GM19397 (cell line): ENCODE measurements around the gene CD63.

Experiments
- ATAC-seq: cut with Tn5 transposase; IDR thresholded peaks from one replicate; pipeline ENCODE4 v1.9.1; 2021; ENCODE audit warnings: mild to moderate bottlenecking, moderate library complexity; ENCODE audit not compliant: unreplicated experiment

The CD63 gene

DNA sequence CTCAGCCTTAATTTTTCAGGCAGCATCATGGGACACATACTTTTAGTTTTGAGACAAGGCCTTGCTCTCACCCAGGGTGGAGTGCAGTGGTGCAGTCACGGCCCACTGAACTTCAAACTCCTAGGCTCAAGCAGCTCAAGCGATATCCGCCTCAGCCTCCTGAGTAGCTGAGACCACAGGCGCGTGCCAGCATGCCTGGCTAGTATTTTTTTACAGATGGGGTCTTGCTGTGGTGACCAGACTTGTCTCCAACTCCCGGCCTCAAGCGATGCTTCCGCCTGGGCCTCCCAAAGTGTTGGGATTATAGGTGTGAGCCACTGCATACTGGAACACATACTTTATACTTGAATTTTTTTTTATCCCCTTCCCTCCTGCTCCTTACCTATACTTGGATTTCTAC is 5.9 kb downstream of the CD63 start:
- no peak for ATAC-seq

DNA sequence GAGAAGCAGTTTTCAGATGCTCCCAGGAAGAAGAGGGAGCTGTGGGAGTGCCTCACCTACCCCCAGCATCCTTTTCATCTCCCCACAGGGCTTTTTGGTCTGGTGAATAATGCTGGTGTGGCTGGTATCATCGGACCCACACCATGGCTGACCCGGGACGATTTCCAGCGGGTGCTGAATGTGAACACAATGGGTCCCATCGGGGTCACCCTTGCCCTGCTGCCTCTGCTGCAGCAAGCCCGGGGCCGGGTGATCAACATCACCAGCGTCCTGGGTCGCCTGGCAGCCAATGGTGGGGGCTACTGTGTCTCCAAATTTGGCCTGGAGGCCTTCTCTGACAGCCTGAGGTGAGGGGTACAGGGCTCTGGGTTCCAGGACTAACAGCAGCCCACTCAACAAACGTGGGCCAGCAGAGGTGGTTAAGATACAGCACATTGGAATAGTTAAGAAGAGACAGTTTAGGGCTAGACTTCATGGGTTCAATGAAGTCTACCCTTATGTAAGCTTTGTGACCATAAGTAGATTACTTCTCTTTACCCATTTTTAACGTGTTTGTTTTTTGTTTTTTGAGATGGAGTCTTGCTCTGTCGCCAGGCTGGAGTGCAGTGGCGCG is 7.1 kb downstream of the CD63 start:
- no peak for ATAC-seq

DNA sequence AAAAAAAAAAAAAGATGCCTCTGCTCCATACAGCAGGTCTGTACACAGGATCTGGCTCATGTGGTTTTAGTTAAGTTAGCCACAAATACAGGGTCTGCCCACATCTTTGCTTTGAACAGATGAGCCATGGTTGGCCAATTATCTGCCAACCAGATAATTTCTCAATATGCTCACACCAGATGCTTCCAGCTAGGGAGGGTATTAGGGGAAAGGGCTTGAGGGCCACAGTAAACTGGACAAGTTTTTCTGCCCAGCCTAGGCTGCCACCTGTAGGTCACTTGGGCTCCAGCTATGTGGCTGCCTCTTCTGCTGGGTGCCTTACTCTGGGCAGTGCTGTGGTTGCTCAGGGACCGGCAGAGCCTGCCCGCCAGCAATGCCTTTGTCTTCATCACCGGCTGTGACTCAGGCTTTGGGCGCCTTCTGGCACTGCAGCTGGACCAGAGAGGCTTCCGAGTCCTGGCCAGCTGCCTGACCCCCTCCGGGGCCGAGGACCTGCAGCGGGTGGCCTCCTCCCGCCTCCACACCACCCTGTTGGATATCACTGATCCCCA is 7.8 kb downstream of the CD63 start:
- no peak for ATAC-seq

DNA sequence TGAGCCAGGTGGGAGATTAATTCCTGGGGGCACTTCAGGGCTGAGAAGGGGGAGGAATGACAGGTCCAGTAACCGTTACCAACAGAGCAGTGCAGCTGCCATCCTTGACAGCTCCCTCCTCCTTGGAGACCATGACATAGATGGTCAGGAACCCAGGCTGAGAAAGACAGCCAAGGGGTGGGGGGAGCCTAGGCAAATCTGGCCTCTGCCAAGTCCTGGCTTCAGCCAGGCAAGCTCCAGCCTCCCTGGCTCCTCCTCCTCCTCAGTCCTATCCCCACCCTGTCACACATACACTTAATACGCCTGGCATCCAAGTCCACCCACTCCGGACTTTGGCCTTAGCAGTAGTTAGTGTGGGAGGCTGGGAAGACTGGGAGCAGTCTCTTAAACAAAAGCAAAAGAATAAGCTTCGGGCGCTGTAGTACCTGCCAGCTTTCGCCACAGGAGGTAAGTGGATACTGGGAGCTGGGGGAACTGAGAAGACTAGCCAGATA is 8.7 kb downstream of the CD63 start, which contains the start of gene RDH5:
Gene RDH5 (plus strand): TSS at position 323 of the 494 bp plus-strand sequence. CDS start 792 bp downstream, outside the sequence.
- ATAC-seq = no peak

DNA sequence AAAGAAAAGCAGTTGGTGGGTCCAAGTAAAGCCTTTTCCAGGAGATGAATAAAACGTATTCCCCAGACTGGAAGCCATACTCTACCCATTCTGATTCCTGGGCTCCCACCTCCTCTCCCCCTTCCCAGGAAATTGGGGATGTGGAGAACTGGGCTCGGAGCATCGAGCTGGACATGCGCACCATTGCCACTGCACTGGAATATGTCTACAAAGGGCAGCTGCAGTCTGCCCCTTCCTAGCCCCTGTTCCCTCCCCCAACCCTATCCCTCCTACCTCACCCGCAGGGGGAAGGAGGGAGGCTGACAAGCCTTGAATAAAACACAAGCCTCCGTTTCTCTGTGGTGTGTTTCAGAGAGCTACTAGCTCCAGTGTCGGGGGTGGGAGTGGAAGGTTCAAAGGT is 9.4 kb downstream of the CD63 start:
- ATAC-seq = no peak

DNA sequence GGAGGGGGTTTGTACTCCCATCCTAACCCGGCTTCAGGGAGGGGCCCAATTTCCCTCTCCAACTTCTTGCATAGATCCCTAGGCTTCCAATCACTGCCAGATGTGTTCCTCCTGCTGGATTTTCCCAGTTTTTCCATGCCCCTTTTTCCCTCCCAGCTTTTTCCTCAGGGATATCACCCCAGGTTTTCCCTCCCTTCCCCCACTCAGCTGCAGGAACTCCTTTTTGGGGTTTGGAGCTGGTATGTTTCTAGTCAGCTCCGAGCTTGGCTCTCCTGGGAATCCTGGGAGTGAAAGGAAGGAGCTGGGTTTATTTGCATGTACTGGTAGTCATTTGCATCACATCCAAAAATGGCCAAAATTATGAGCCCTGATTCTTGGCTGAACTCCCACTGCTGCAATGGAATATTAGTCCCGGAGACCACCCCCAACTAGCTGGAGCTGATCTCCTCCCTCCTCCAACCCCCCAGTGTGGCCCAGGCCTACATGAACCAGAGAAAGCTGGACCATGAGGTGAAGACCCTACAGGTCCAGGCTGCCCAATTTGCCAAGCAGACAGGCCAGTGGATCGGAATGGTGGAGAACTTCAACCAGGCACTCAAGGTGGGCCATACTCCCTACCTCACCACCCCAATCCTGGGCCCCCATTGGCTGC is 10.1 kb downstream of the CD63 start:
- ATAC-seq = no peak

- no peak for ATAC-seq
Observed at GRCh38 chr12:55718015-55718414, 10.8 kb downstream of the CD63 start.

DNA sequence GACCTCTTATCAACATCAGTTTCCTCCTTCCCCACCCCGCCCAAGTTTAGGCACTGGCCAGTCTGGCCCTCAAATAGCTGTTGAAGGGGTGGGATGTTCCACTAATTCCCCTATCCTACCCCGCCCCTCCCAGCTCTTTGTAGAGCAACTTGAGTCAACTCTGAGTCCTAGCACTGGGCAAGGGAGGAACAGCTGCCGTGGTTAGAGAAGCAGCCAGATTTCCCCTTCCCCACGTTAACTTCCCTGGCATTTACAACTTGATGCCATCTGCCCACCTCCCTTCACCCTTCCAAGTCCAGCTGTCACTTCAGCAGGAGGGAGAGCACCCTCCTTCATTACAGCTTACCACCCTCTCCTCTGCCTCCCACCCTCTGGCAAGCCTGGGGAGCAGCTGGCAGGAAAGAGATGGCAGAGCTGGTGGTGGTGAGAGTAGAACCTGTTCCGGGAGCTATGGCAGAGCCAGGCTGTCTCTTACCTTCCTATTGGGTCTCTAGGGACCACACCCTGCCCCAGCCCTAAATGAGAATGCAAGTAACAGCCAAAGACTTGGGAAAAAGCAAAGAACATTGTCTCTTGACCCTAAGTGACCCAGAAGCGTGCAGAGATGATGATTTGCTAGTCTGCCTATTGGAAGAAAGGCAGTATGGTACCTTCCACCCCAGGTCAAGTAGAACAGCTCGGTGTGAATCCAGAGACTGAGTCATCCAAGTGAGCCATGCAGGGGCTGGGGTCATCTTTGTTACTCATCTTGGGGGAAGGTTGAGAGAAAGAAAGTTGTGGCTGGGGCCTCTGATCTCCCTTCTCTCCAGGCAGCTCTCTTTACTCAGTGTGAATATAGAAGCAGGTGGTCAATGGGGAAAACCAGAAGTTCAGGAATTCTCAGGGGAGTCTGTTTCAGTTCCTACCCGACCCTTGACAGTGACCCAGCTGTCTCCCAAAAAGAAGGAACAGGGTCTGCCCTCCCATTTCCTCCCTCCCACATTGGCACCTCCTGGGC is 11.5 kb downstream of the CD63 start:
- no peak for ATAC-seq

GRCh38 chr12:55716582-55716957 is 12.2 kb downstream of the CD63 start:
- ATAC-seq = no peak

- peak; percentile 88 for ATAC-seq
Observed at GRCh38 chr12:55715833-55716581, 12.8 kb downstream of the CD63 start, which contains the start of gene BLOC1S1. Gene BLOC1S1, plus strand, starts transcription at chr12:55716046. Its CDS starts 6 bp downstream, at chr12:55716052.

DNA sequence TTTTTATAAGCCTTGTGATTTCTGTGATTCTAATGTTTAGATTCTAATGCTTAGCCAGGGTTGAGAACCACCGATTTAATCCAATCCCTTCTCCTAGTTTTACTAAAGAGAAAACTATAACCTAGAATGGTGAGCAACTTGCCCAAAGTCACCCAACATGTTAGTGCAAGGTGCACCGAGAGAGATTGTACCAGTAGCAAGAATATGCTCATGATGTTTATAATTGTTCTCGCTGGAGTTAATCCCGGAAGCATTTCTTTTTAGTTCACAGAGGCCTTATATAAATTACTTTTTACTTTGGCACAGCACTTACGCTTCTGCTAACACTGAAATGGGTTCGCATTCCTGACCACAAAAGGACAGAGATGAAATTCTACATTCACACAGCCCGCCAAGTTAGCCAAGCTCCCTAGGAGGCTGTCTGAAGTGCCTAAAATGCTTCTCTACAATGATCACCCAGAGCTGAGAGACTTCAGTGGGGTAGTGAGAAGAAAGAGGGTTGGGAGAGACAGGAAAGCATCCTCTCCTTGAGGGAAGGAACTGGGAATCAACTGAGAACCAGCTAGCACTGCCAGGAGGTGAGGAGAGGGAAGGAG is 13.5 kb downstream of the CD63 start:
- no peak for ATAC-seq

- no peak for ATAC-seq
Observed at GRCh38 chr12:55713721-55714120, 15.1 kb downstream of the CD63 start.

GRCh38 chr12:55712700-55713415 is 16.0 kb downstream of the CD63 start:
- no peak for ATAC-seq

GRCh38 chr12:55711786-55712553 is 16.8 kb downstream of the CD63 start:
- no peak for ATAC-seq

DNA sequence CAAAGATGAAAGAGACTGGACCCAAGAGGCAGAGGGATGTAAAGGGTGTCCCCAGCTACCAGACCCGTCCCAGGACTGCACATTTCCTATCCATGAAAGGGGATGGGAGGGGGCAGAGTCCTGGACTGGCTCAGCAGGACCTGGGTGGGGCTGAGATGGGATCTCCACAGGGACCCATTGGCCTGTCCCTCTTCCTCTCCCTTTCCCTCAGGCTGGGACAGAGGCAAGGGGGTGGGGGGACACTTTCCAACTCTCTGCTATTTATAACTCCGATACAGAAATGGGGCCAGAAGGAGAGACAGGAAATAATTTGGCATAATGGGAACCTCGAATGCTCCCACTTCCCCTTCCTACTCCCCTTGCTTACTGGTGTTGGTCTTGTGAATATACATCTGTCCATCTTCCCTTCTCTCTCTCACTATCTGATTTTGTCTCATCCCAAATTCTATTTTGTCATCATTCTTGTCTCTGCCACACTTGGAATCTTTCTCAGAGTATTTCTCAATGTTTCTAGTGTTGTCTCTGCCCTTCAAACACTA is 20.0 kb downstream of the CD63 start:
- ATAC-seq = no peak

DNA sequence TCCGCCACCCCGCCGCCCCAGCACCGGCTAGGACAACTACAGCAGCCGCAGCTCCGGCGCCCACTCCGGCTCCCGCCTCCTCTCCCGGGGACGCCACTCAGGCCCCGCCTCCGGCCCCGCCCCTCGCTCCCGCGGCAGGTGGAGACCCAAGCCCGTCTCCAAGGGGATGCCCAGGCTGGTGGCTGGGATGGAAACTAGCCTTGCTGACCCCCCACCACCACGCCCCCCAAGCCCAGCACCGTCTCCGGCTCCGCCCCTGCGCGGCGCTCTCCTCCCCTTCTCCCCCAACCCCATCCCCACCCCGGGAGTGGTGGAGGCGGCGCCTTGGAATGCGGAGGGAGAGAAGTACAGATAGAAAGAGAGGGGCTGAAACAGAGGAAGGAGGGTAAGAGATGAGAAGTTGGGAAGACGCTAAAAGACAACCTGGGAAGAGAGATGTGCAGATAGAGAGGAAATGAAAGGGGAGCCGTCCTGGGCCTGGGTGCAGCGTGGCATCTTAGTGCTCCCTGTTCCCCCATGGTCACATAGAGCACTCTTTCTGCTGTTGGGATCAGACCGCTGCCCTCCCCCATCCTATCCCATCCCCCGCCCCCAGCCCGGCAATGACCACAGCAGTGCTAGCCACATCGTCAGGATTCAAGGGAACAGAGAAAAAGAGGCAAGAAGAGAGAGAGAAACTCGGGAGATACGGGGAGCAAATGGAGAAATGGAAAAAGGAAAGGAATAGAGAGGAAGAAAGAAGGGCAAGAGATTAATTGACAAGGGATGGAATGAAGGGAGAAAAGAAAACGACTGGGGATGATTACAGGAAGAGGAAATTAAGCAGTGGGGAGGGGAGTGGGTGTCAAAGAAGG is 20.7 kb downstream of the CD63 start, which contains the start of gene ITGA7:
Gene ITGA7 (minus strand): TSS at position 64 of the 854 bp plus-strand sequence. CDS start 222 bp downstream, outside the sequence.
- ATAC-seq = no peak

DNA sequence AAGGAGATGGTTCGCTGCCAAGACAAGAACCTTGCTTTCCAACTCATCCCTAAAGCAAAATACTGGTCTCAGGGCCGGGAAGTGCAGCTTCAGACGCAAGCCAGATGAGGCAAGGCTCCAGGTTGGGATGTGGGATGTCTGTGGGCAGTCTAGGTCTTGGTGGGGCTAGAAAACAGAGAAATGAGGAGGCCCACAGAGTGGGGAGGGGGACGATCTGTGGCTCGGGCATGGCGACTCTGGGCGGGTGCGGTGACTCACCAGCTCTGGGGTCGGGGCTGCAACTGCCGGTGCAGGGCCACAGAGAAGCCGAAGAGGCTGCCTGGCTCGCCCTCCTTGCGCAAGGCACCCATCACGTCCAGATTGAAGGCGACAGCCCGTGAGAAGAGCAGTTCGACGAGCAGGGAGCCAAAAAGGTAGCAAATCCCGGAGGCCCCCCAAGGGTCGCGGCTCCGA is 21.6 kb downstream of the CD63 start:
- no peak for ATAC-seq
